Spleen (tissue), 11 donors: ENCODE results near the gene LIPK. TPM values are rescaled to one million over a fixed set of nuclear protein-coding genes. Genes with fewer than 3 reads are reported as not detected.
"Not testable (repeated sequence)": the region's sequence is repeated elsewhere in the genome, so short reads cannot be mapped to it uniquely, and the experiment has no call there.

Experiments
- DNase-seq: peaks from one replicate; pipeline ENCODE4 v3.0.0-alpha.2; 2020
- H3K27ac ChIP-seq, 8 donors: fragments of 200-600 bp; sonication (generic) in 7 of 8; 1 replicate in 4 of 8; 2 replicates in 4 of 8; pipeline versions ENCODE4 v1.5.0 to v1.8.0; 2016 to 2021; ENCODE audit warnings: inconsistent platforms in 4 of 8, mild to moderate bottlenecking in 4 of 8, moderate library complexity in 1 of 8
- H3K27me3 ChIP-seq, 7 donors: fragments of 200-600 bp; sonication (generic) in 6 of 7; replicated peaks in 1 of 7; 1 replicate in 4 of 7; 2 replicates in 3 of 7; pipeline versions ENCODE4 v1.5.0 to v1.8.0; 2016 to 2021; ENCODE audit warnings: inconsistent platforms in 3 of 7, mild to moderate bottlenecking in 1 of 7
- H3K36me3 ChIP-seq, 6 donors: fragments of 200-600 bp; sonication (generic) in 5 of 6; 1 replicate in 4 of 6; 2 replicates in 2 of 6; pipeline versions ENCODE4 v1.5.0 to v1.8.0; 2016 to 2021; ENCODE audit warnings: inconsistent platforms in 2 of 6
- H3K4me1 ChIP-seq, 6 donors: fragments of 200-600 bp; sonication (generic) in 5 of 6; 1 replicate in 3 of 6; 2 replicates in 3 of 6; pipeline versions ENCODE4 v1.5.0 to v1.8.0; 2016 to 2021; ENCODE audit warnings: inconsistent platforms in 3 of 6
- H3K4me3 ChIP-seq, 8 donors: fragments of 200-600 bp; sonication (generic) in 7 of 8; 1 replicate in 4 of 8; 2 replicates in 4 of 8; pipeline versions ENCODE4 v1.5.0 to v1.8.0; 2016 to 2021; ENCODE audit warnings: inconsistent platforms in 4 of 8, mild to moderate bottlenecking in 4 of 8, moderate library complexity in 2 of 8
- H3K9me3 ChIP-seq, 8 donors: fragments of 200-600 bp; sonication (generic) in 7 of 8; 1 replicate in 4 of 8; 2 replicates in 4 of 8; pipeline versions ENCODE4 v1.5.0 to v1.8.0; 2016 to 2021; ENCODE audit warnings: inconsistent platforms in 4 of 8
- CTCF ChIP-seq, 11 experiments: fragments of 200-600 bp in 7 of 11; fragments of 450-650 bp in 4 of 11; sonication (generic) in 4 of 11; IDR thresholded peaks in 8 of 11; conservative IDR thresholded peaks in 3 of 11; 1 replicate in 7 of 11; 2 replicates in 4 of 11; pipeline versions ENCODE4 v1.4.0 to v1.8.0; 2016 to 2021; ENCODE audit warnings: antibody characterized with exemption in 11 of 11, inconsistent platforms in 4 of 11, mild to moderate bottlenecking in 1 of 11
- POLR2A ChIP-seq, 3 donors: fragments of 450-650 bp; IDR thresholded peaks; one replicate each; pipeline ENCODE4 v1.5.1; 2017; ENCODE audit warnings: antibody characterized with exemption in 3 of 3, mild to moderate bottlenecking in 1 of 3
- POLR2AphosphoS5 ChIP-seq, 3 donors: sonication (generic); formaldehyde crosslinking; IDR thresholded peaks; one replicate each; pipeline ENCODE4 v1.5.1; 2017; ENCODE audit warnings: antibody characterized with exemption in 3 of 3
- WGBS, 5 donors: extraction: QIAGEN DNeasy Blood & Tissue Kit in 3 of 5; methylation state at CpG; one replicate each; pipeline versions ENCODE4 v1.1.5 to v1.1.7; 2013 to 2018; 5-methylcytosine and 5-hydroxymethylcytosine counted together
- intact Hi-C: fragments of 100-400 bp; cut with DNase I; formaldehyde crosslinking; loops from one replicate; pipeline ENCODE4 v1.15.0; 2023; ENCODE audit warnings: low total_unique reads
- polyA plus RNA-seq, 3 donors: library from polyadenylated mRNA; stranded (reverse); fragments of 200-250 nt; gene quantifications; one replicate each; pipeline ENCODE4 v1.2.1, GENCODE V29; 2013
- total RNA-seq, 7 donors: library from RNA; depleted of rRNA in 3 of 7; stranded (reverse); fragments of >200 nt in 3 of 7; fragmentation: NEBNext Ultra II Directional in 4 of 7; extraction: Animal tissue kit (Norgen Biotek cat#: 25700) in 4 of 7; gene quantifications; one replicate each; pipeline versions ENCODE4 v1.1.0 to v1.2.1, GENCODE V29; 2016 to 2021
- donor health status: healthy with polysubstance abuse.
- donor health status: DM: no; HTN: no; CAD: no; lungs with moderate emphysema.
- donor health status: DM: no; HTN: no; CAD: no.
- donor health status: Bipolar disorder and iron deficiency.
- donor health status: healthy.
- donor health status: DM: no; HTN: no; CAD: no.
- donor health status: DM: yes; HTN: yes; CAD: no.

LIPK gene
- total and polyA plus RNA-seq, 10 donors: not detected

GRCh38 chr10:88731296-88731695, 25.2 kb downstream of the LIPK start:
- TF ChIP-seq POLR2AphosphoS5 (IDR thresholded peaks at IDR 0.05) (no peak), CTCF (IDR thresholded peaks at IDR 0.05 in 8 of 11, conservative IDR thresholded peaks at IDR 0.05 in 3 of 11) (no peak), POLR2A (IDR thresholded peaks at IDR 0.05) (no peak)
- Histone ChIP-seq H3K27ac (no peak overlapping the region), H3K4me1 (peaks cover 0 to 2% (median 0%) of the 10 kb centered on the region in 6 donors), H3K27me3 (no peaks in the 10 kb centered on the region), H3K9me3 (no peaks in the 10 kb centered on the region), H3K36me3 (no peaks in the 10 kb centered on the region), H3K4me3 (no peak overlapping the region)
- WGBS, 5 donors: 37 to 56% (median 51%) methylated on average over 6 of the region's 6 CpGs
- intact Hi-C loops: no loop called here
- DNase-seq: peak; percentile 75

GRCh38 chr10:88733215-88733614, 27.2 kb downstream of the LIPK start:
- no peak overlapping the region for H3K4me3 ChIP-seq
- 49 to 74% (median 68%) methylated on average over 2 of the region's 2 CpGs for WGBS, 5 donors
- intact Hi-C loops: no loop called here
- no peak for TF ChIP-seq POLR2AphosphoS5 (IDR thresholded peaks at IDR 0.05)
- no peak for TF ChIP-seq CTCF (IDR thresholded peaks at IDR 0.05 in 8 of 11, conservative IDR thresholded peaks at IDR 0.05 in 3 of 11)
- no peak for TF ChIP-seq POLR2A (IDR thresholded peaks at IDR 0.05)
- H3K9me3 ChIP-seq: no peaks in the 10 kb centered on the region
- H3K27ac ChIP-seq: no peak overlapping the region
- no peaks in the 10 kb centered on the region for H3K36me3 ChIP-seq
- no peak for DNase-seq
- no peaks in the 10 kb centered on the region for H3K27me3 ChIP-seq
- H3K4me1 ChIP-seq: peaks cover 0 to 2% (median 0%) of the 10 kb centered on the region in 6 donors

- no peak for DNase-seq
- no peaks in the 10 kb centered on the region for H3K36me3 ChIP-seq
- 19 to 47% (median 35%) methylated on average over 1 of the region's 1 CpG for WGBS, 5 donors
- peaks cover 0 to 6% (median 0%) of the 10 kb centered on the region in 7 donors for H3K27me3 ChIP-seq
- H3K9me3 ChIP-seq: no peaks in the 10 kb centered on the region
- H3K4me1 ChIP-seq: peaks cover 0 to 2% (median 0%) of the 10 kb centered on the region in 6 donors
- intact Hi-C loops: no loop called here
- no peak overlapping the region for H3K27ac ChIP-seq
- TF ChIP-seq POLR2AphosphoS5 (IDR thresholded peaks at IDR 0.05): no peak
- TF ChIP-seq POLR2A (IDR thresholded peaks at IDR 0.05): no peak
- no peak for TF ChIP-seq CTCF (IDR thresholded peaks at IDR 0.05 in 8 of 11, conservative IDR thresholded peaks at IDR 0.05 in 3 of 11)
- no peak overlapping the region for H3K4me3 ChIP-seq
Observed at GRCh38 chr10:88735661-88736060, 29.6 kb downstream of the LIPK start.

GRCh38 chr10:88741921-88742320, 35.9 kb downstream of the LIPK start:
- DNase-seq, intact Hi-C loops, H3K4me1 ChIP-seq, H3K4me3 ChIP-seq, H3K27ac ChIP-seq, H3K36me3 ChIP-seq: not testable (repeated sequence)
- H3K27me3 ChIP-seq: peaks cover 0 to 12% (median 0%) of the 10 kb centered on the region in 7 donors
- 36 to 52% (median 40%) methylated on average over 5 of the region's 5 CpGs for WGBS, 5 donors
- peaks cover 0 to 18% (median 12%) of the 10 kb centered on the region in 8 donors for H3K9me3 ChIP-seq

GRCh38 chr10:88742448-88742847, 36.4 kb downstream of the LIPK start:
- intact Hi-C loops: no loop called here
- 90 to 100% (median 97%) methylated on average over 1 of the region's 1 CpG for WGBS, 5 donors

More at GRCh38 chr10:88742448-88742847, 36.4 kb downstream of the LIPK start:
- TF ChIP-seq POLR2AphosphoS5 (IDR thresholded peaks at IDR 0.05) (no peak), CTCF (IDR thresholded peaks at IDR 0.05 in 8 of 11, conservative IDR thresholded peaks at IDR 0.05 in 3 of 11) (no peak), POLR2A (IDR thresholded peaks at IDR 0.05) (no peak)
- Histone ChIP-seq H3K27ac (no peak overlapping the region), H3K27me3 (peaks cover 0 to 12% (median 0%) of the 10 kb centered on the region in 7 donors), H3K4me1 (no peaks in the 10 kb centered on the region), H3K4me3 (no peak overlapping the region), H3K36me3 (no peaks in the 10 kb centered on the region), H3K9me3 (peaks cover 0 to 18% (median 12%) of the 10 kb centered on the region in 8 donors)
- DNase-seq: no peak
